IPS-NIHi7 (cell line): Measurements from ENCODE around the gene CCDC57.

ENCODE experiments used
- DNase-seq: peaks from one replicate; pipeline ENCODE4 v3.0.0; 2012; ENCODE audit warnings: mixed read lengths; ENCODE audit errors: extremely low spot score

CCDC57 gene

GRCh38 chr17:82081966-82082365, 130.7 kb downstream of the CCDC57 start:
- DNase-seq: no peak

GRCh38 chr17:82081546-82081945, 131.1 kb downstream of the CCDC57 start:
- DNase-seq: no peak

GRCh38 chr17:82080789-82081464, 131.7 kb downstream of the CCDC57 start:
- no peak for DNase-seq

- DNase-seq: no peak
Measured at GRCh38 chr17:82080048-82080788, 132.4 kb downstream of the CCDC57 start.

- DNase-seq: no peak
Measured at GRCh38 chr17:82079001-82079677, 133.5 kb downstream of the CCDC57 start.

GRCh38 chr17:82078433-82078832, 134.2 kb downstream of the CCDC57 start:
- no peak for DNase-seq

- no peak for DNase-seq
Measured at GRCh38 chr17:82077617-82078358, 134.9 kb downstream of the CCDC57 start.

- no peak for DNase-seq
Measured at GRCh38 chr17:82076785-82077591, 135.7 kb downstream of the CCDC57 start.

- DNase-seq: no peak
Measured at GRCh38 chr17:82076018-82076784, 136.4 kb downstream of the CCDC57 start.

GRCh38 chr17:82073446-82073845, 139.2 kb downstream of the CCDC57 start:
- DNase-seq: no peak

- DNase-seq: no peak
Measured at GRCh38 chr17:82072827-82073226, 139.8 kb downstream of the CCDC57 start.

GRCh38 chr17:82070611-82071010, 142.0 kb downstream of the CCDC57 start:
- no peak for DNase-seq

GRCh38 chr17:82065638-82066303, 146.9 kb downstream of the CCDC57 start, which contains the start of gene DUS1L:
DUS1L (minus strand) TSS chr17:82065804; CDS start chr17:82065059, 745 bp downstream.
- DNase-seq: peak; percentile 93

GRCh38 chr17:82065193-82065637, 147.4 kb downstream of the CCDC57 start:
- peak; percentile 43 for DNase-seq

- DNase-seq: no peak
Measured at GRCh38 chr17:82064433-82065192, 148.0 kb downstream of the CCDC57 start.

GRCh38 chr17:82063424-82064415, 148.9 kb downstream of the CCDC57 start:
- no peak for DNase-seq

- DNase-seq: no peak
Measured at GRCh38 chr17:82062984-82063368, 149.7 kb downstream of the CCDC57 start.
